ENCODE results near the gene OR52W1.

DNA sequence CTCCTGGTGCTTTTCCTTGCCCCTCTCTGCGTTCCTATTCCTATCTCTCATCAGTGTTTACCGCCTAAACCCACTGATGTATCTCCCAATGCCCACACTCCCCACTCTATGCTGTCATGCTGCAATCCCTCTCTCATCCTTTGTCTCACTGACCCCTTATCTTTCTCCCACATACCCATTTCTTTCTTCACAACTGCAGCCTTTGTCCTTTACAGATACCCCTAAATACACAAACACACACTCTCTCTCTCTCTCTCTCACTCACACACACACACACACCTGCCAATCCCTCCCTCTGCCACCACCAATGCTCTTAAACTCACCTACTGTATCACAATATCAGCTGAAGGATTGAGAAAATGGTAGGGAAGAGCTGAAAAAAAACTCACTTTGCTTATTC lies 23.6 kb upstream of the OR52W1 start:
- TF ChIP-seq TCF12 (IDR thresholded peaks at IDR 0.05; ENCODE audit: low read depth): no peak
- TF ChIP-seq, protein P1, sequence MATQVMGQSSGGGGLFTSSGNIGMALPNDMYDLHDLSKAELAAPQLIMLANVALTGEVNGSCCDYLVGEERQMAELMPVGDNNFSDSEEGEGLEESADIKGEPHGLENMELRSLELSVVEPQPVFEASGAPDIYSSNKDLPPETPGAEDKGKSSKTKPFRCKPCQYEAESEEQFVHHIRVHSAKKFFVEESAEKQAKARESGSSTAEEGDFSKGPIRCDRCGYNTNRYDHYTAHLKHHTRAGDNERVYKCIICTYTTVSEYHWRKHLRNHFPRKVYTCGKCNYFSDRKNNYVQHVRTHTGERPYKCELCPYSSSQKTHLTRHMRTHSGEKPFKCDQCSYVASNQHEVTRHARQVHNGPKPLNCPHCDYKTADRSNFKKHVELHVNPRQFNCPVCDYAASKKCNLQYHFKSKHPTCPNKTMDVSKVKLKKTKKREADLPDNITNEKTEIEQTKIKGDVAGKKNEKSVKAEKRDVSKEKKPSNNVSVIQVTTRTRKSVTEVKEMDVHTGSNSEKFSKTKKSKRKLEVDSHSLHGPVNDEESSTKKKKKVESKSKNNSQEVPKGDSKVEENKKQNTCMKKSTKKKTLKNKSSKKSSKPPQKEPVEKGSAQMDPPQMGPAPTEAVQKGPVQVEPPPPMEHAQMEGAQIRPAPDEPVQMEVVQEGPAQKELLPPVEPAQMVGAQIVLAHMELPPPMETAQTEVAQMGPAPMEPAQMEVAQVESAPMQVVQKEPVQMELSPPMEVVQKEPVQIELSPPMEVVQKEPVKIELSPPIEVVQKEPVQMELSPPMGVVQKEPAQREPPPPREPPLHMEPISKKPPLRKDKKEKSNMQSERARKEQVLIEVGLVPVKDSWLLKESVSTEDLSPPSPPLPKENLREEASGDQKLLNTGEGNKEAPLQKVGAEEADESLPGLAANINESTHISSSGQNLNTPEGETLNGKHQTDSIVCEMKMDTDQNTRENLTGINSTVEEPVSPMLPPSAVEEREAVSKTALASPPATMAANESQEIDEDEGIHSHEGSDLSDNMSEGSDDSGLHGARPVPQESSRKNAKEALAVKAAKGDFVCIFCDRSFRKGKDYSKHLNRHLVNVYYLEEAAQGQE (IDR thresholded peaks at IDR 0.05; ENCODE audit: low read depth): no peak
- TF ChIP-seq CREB1 (IDR thresholded peaks at IDR 0.05; ENCODE audit: low read depth): no peak
- no peak for TF ChIP-seq FOXM1 (IDR thresholded peaks at IDR 0.05; ENCODE audit: borderline replicate concordance, low read depth)
- no peak for TF ChIP-seq RAD21 (IDR thresholded peaks at IDR 0.05; ENCODE audit: low read depth)
- TF ChIP-seq EP300 (IDR thresholded peaks at IDR 0.05; ENCODE audit: borderline replicate concordance): no peak
- TF ChIP-seq YY1 (IDR thresholded peaks at IDR 0.05; ENCODE audit: low read depth): no peak
- no peak for TF ChIP-seq TAF1 (IDR thresholded peaks at IDR 0.05; ENCODE audit: low read depth)
- no peak for TF ChIP-seq CEBPB (IDR thresholded peaks at IDR 0.05)
